HCT116 (cell line): ENCODE results near the gene EFNB2. TPM values are rescaled to one million over a fixed set of nuclear protein-coding genes. Genes with fewer than 3 reads are reported as not detected.

ENCODE experiments used
- ATAC-seq: fragments of 200-7000 bp; cut with Tn5 transposase; 2 replicates; pipeline ENCODE4 v1.9.1; 2020; ENCODE audit warnings: mild to moderate bottlenecking, moderate library complexity
- BruUV-seq: library from RNA; stranded (reverse); fragments of 400-500 nt; replicated peaks from 2 replicates; lab custom pipeline; 2021; lab: Mats Ljungman, UMichigan
- CTCF ChIA-PET: fragments of 300-600 bp; sonication (Branson Sonifier 250); formaldehyde crosslinking; loops from one replicate; lab custom pipeline; 2021; ENCODE audit warnings: antibody characterized with exemption; lab: Charles Lee
- POLR2A ChIA-PET: fragments of 300-600, 350-600 bp; sonication (Branson Sonifier 250); formaldehyde crosslinking; loops from one replicate; lab custom pipeline; 2021; ENCODE audit warnings: antibody characterized with exemption; lab: Charles Lee
- RAD21 ChIA-PET, 2 experiments: fragments of 300-600 bp; sonication (Branson Sonifier 250); formaldehyde crosslinking; loops; one replicate each; lab custom pipeline; 2023; ENCODE audit warnings: low total read pairs in 2 of 2; ENCODE audit not compliant: uncharacterized antibody in 2 of 2, unreplicated experiment in 2 of 2, low non-redundant PET in 1 of 2; lab: Charles Lee
- DNase-seq: peaks from one replicate; pipeline ENCODE4 v3.0.0-alpha.2; 2010; ENCODE audit warnings: low read depth, low spot score
- H2AFZ ChIP-seq: fragments of 200-600 bp; shearing (Covaris generic), sonication (generic); 2 replicates; pipeline ENCODE4 v1.6.1; 2017; ENCODE audit warnings: low read depth, mixed run types, mixed read lengths, antibody characterized with exemption, low read length; ENCODE audit not compliant: poor library complexity, severe bottlenecking
- H3K27ac ChIP-seq: 2 replicates; pipeline ENCODE4 v1.5.1; 2012; ENCODE audit warnings: low read depth, low read length
- H3K27me3 ChIP-seq: fragments of 200-600 bp; sonication (generic); 2 replicates; pipeline ENCODE4 v1.6.1; 2016; ENCODE audit warnings: mixed run types, low read length, mixed read lengths; ENCODE audit not compliant: insufficient read depth
- H3K36me3 ChIP-seq, 2 experiments: fragments of 200-500 bp in 1 of 2; fragments of 200-600 bp in 1 of 2; sonication (Bioruptor generic) in 1 of 2; sonication (generic) in 1 of 2; 2 replicates each; pipeline versions ENCODE4 v1.5.1 to v1.6.1; 2014 to 2016; ENCODE audit warnings: low read length in 2 of 2, inconsistent platforms in 1 of 2, mixed read lengths in 1 of 2, mixed run types in 1 of 2; ENCODE audit not compliant: insufficient read depth in 2 of 2, control insufficient read depth in 1 of 2
- H3K4me1 ChIP-seq, 2 experiments: fragments of 200-600 bp in 1 of 2; sonication (generic) in 1 of 2; 2 replicates each; pipeline versions ENCODE4 v1.5.1 to v1.6.1; 2012 to 2017; ENCODE audit warnings: low read length in 2 of 2, inconsistent platforms in 1 of 2, mild to moderate bottlenecking in 1 of 2, mixed read lengths in 1 of 2, mixed run types in 1 of 2, moderate library complexity in 1 of 2; ENCODE audit not compliant: insufficient read depth in 2 of 2, control insufficient read depth in 1 of 2
- H3K4me2 ChIP-seq: fragments of 200-600 bp; sonication (generic); 2 replicates; pipeline ENCODE4 v1.6.1; 2017; ENCODE audit warnings: mixed run types, low read length, mixed read lengths
- H3K4me3 ChIP-seq, 2 experiments: fragments of 200-600 bp in 1 of 2; sonication (generic) in 1 of 2; replicated peaks in 1 of 2; 2 replicates each; pipeline ENCODE4 v1.5.1; 2011 to 2016; ENCODE audit warnings: low read length in 2 of 2, control low read depth in 1 of 2, low read depth in 1 of 2, mild to moderate bottlenecking in 1 of 2, mixed read lengths in 1 of 2, mixed run types in 1 of 2
- H3K79me2 ChIP-seq: fragments of 200-600 bp; sonication (generic); 2 replicates; pipeline ENCODE4 v1.6.1; 2017; ENCODE audit warnings: mild to moderate bottlenecking, mixed run types, low read length, moderate library complexity, mixed read lengths; ENCODE audit not compliant: insufficient read depth
- H3K9ac ChIP-seq: fragments of 200-600 bp; sonication (generic); 2 replicates; pipeline ENCODE4 v1.6.1; 2016; ENCODE audit warnings: low read length, mixed read lengths
- H3K9me2 ChIP-seq: fragments of 200-600 bp; sonication (generic), shearing (Covaris generic); 2 replicates; pipeline ENCODE4 v1.6.1; 2017; ENCODE audit warnings: mixed run types, mild to moderate bottlenecking, moderate library complexity; ENCODE audit not compliant: insufficient read depth
- H3K9me3 ChIP-seq, 2 experiments: fragments of 200-500 bp in 1 of 2; fragments of 200-600 bp in 1 of 2; sonication (Bioruptor generic) in 1 of 2; sonication (generic) in 1 of 2; 2 replicates each; pipeline ENCODE4 v1.6.1; 2014 to 2017; ENCODE audit warnings: low read length in 2 of 2, mixed read lengths in 2 of 2, inconsistent platforms in 1 of 2, low read depth in 1 of 2, mild to moderate bottlenecking in 1 of 2, mixed run types in 1 of 2, moderate library complexity in 1 of 2; ENCODE audit not compliant: control insufficient read depth in 1 of 2, insufficient read depth in 1 of 2
- H4K20me1 ChIP-seq: fragments of 200-600 bp; sonication (generic), shearing (Covaris generic); 2 replicates; pipeline ENCODE4 v1.6.1; 2017; ENCODE audit warnings: mixed run types, mild to moderate bottlenecking, moderate library complexity; ENCODE audit not compliant: insufficient read depth
- CEBPB ChIP-seq: IDR thresholded peaks from 2 replicates; pipeline ENCODE4 v1.6.1; 2012; ENCODE audit warnings: low read depth
- EZH2phosphoT487 ChIP-seq: fragments of 200-600 bp; IDR thresholded peaks from 2 replicates; pipeline ENCODE4 v1.6.1; 2018; ENCODE audit warnings: antibody characterized with exemption, borderline replicate concordance
- FOSL1 ChIP-seq: IDR thresholded peaks from 2 replicates; pipeline ENCODE4 v1.6.1; 2012; ENCODE audit warnings: low read depth
- POLR2A ChIP-seq: IDR thresholded peaks from 2 replicates; pipeline ENCODE4 v1.7.0; 2011; ENCODE audit warnings: borderline replicate concordance; ENCODE audit not compliant: insufficient read depth, insufficient read length; ENCODE audit errors: extremely low read depth
- SP1 ChIP-seq: IDR thresholded peaks from 2 replicates; pipeline ENCODE4 v1.6.1; 2012; ENCODE audit warnings: low read depth
- YY1 ChIP-seq: IDR thresholded peaks from 2 replicates; pipeline ENCODE4 v1.6.1; 2011; ENCODE audit warnings: low read length, low read depth, moderate library complexity, mild to moderate bottlenecking; ENCODE audit not compliant: insufficient replicate concordance; ENCODE audit errors: extremely low read depth
- intact Hi-C: fragments of 100-400 bp; cut with micrococcal nuclease; formaldehyde crosslinking; loops from 2 replicates; pipeline ENCODE4 v1.10.0; 2022
- total RNA-seq: library from RNA; stranded (reverse); gene quantifications from one replicate; pipeline ENCODE4 v1.2.1, GENCODE V29; 2021; ENCODE audit not compliant: unreplicated experiment
- TF ChIP-seq, protein P1 (sequence below): IDR thresholded peaks from 2 replicates; pipeline ENCODE4 v1.6.1; 2011; ENCODE audit warnings: mild to moderate bottlenecking, low read length, moderate library complexity; ENCODE audit not compliant: insufficient replicate concordance; ENCODE audit errors: extremely low read depth
- TF ChIP-seq, protein P2 (sequence below): IDR thresholded peaks from 2 replicates; pipeline ENCODE4 v1.6.1; 2012
- TF ChIP-seq, protein P3 (sequence below), 3 experiments: fragments of 200-600 bp in 1 of 3; sonication (generic) in 1 of 3; IDR thresholded peaks in 2 of 3; conservative IDR thresholded peaks in 1 of 3; 2 replicates each; pipeline ENCODE4 v1.5.1; 2012 to 2017; ENCODE audit warnings: low read depth in 2 of 3, low read length in 2 of 3, antibody characterized with exemption in 1 of 3, borderline replicate concordance in 1 of 3, control low read depth in 1 of 3, mild to moderate bottlenecking in 1 of 3, mixed read lengths in 1 of 3, mixed run types in 1 of 3, moderate library complexity in 1 of 3; ENCODE audit not compliant: insufficient read depth in 1 of 3

The EFNB2 gene
- total RNA-seq, 1 experiment from 2014 or later: 30.9 TPM

DNA sequence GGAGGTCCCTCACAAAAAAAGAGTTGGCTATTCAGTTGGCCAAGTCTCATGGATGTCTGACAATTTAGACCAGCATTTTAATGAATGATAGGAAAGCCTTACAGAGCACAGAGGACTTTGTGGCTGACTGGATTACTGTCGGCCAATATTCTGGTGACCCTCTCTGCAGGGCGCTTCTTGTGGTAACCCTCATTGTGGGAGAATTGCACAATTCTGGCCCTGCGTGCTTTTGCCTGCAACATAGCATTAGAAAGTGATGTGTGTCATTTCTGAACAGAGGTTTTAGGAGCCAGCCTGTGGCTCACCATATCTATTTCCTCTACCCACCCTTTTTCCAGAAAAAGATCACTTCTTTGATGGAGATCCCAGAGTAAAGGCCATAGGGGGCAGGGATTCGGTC, 71.4 kb downstream of the EFNB2 start:
- Histone ChIP-seq H3K9me2 (no peaks in the 10 kb centered on the region), H3K4me3 (no peak overlapping the region), H3K79me2 (no peaks in the 10 kb centered on the region), H3K36me3 (no peaks in the 10 kb centered on the region), H3K27ac (no peak overlapping the region), H4K20me1 (no peaks in the 10 kb centered on the region), H3K4me1 (no peaks in the 10 kb centered on the region), H3K27me3 (no peaks in the 10 kb centered on the region), H2AFZ (no peak overlapping the region), H3K9ac (no peak overlapping the region), H3K9me3 (no peaks in the 10 kb centered on the region), H3K4me2 (no peak overlapping the region)
- intact Hi-C loops: no loop called here
- BruUV-seq: no TSS peak
- POLR2A ChIA-PET: no interaction called here
- CTCF ChIA-PET: no interaction called here
- RAD21 ChIA-PET: no interaction called here
- TF ChIP-seq, protein P1, sequence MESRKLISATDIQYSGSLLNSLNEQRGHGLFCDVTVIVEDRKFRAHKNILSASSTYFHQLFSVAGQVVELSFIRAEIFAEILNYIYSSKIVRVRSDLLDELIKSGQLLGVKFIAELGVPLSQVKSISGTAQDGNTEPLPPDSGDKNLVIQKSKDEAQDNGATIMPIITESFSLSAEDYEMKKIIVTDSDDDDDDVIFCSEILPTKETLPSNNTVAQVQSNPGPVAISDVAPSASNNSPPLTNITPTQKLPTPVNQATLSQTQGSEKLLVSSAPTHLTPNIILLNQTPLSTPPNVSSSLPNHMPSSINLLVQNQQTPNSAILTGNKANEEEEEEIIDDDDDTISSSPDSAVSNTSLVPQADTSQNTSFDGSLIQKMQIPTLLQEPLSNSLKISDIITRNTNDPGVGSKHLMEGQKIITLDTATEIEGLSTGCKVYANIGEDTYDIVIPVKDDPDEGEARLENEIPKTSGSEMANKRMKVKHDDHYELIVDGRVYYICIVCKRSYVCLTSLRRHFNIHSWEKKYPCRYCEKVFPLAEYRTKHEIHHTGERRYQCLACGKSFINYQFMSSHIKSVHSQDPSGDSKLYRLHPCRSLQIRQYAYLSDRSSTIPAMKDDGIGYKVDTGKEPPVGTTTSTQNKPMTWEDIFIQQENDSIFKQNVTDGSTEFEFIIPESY: no peak
- TF ChIP-seq, protein P2, sequence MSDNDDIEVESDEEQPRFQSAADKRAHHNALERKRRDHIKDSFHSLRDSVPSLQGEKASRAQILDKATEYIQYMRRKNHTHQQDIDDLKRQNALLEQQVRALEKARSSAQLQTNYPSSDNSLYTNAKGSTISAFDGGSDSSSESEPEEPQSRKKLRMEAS: no peak
- no peak for TF ChIP-seq SP1
- no peak for TF ChIP-seq POLR2A
- no peak for TF ChIP-seq YY1
- TF ChIP-seq EZH2phosphoT487: no peak
- TF ChIP-seq, protein P3, sequence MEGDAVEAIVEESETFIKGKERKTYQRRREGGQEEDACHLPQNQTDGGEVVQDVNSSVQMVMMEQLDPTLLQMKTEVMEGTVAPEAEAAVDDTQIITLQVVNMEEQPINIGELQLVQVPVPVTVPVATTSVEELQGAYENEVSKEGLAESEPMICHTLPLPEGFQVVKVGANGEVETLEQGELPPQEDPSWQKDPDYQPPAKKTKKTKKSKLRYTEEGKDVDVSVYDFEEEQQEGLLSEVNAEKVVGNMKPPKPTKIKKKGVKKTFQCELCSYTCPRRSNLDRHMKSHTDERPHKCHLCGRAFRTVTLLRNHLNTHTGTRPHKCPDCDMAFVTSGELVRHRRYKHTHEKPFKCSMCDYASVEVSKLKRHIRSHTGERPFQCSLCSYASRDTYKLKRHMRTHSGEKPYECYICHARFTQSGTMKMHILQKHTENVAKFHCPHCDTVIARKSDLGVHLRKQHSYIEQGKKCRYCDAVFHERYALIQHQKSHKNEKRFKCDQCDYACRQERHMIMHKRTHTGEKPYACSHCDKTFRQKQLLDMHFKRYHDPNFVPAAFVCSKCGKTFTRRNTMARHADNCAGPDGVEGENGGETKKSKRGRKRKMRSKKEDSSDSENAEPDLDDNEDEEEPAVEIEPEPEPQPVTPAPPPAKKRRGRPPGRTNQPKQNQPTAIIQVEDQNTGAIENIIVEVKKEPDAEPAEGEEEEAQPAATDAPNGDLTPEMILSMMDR (IDR thresholded peaks at IDR 0.05 in 2 of 3, conservative IDR thresholded peaks at IDR 0.05 in 1 of 3; ENCODE audit: borderline replicate concordance in 1 of 3, insufficient read depth in 1 of 3, low read depth in 2 of 3, low read length in 2 of 3): no peak
- no peak for TF ChIP-seq FOSL1
- TF ChIP-seq CEBPB: no peak
- DNase-seq (no peak), ATAC-seq (no peak)
